IPS DF 4.7 (cell line): ENCODE results near the gene MGAT5.

Source experiments
- DNase-seq: peaks from one replicate; pipeline ENCODE4 v3.0.0-alpha.2; 2013; ENCODE audit warnings: low spot score; ENCODE audit errors: extremely low read depth

MGAT5 gene, protein sequence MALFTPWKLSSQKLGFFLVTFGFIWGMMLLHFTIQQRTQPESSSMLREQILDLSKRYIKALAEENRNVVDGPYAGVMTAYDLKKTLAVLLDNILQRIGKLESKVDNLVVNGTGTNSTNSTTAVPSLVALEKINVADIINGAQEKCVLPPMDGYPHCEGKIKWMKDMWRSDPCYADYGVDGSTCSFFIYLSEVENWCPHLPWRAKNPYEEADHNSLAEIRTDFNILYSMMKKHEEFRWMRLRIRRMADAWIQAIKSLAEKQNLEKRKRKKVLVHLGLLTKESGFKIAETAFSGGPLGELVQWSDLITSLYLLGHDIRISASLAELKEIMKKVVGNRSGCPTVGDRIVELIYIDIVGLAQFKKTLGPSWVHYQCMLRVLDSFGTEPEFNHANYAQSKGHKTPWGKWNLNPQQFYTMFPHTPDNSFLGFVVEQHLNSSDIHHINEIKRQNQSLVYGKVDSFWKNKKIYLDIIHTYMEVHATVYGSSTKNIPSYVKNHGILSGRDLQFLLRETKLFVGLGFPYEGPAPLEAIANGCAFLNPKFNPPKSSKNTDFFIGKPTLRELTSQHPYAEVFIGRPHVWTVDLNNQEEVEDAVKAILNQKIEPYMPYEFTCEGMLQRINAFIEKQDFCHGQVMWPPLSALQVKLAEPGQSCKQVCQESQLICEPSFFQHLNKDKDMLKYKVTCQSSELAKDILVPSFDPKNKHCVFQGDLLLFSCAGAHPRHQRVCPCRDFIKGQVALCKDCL

DNA sequence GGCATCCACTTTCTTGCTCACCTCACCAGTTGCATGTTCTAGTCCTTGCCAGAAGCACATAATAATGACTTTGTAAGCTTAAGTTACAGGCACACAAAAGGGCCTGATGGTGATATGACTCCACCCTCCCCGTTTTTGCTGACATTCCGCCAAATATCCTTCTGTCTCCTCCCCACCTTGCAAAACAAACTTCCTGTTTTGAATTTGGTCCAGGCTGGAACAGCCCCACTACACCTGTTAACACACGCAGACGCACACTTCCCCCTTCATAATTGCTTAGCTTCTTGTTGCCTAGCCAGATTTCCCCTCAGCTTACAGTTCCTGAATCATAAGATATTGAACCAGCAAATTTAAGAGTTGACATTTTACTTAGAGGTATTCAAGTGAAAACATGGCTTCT is at the start of gene MGAT5:
TSS of gene MGAT5 (plus strand) at position 269 of the 400 bp plus-strand sequence. CDS start 332 bp downstream, outside the sequence.
- no peak for DNase-seq

DNA sequence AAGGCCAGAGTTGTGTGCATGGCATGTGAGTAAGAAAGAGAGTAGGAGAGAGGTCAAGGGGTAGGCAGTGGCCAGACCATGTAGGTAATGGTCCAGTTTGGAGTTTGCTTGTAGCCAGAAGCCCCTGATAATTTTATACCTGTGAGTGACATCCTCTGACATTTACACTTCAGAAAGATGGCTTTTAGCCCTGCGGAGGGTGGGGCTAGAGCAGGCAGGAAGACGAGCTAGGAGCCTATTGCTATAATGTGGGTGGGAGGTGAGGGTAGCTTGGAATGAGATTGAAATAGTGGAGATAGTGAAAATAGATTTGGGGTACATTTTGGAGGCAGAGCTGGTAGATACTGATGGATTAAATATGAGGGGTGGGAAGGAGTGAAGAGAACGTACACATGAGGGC is 48.8 kb upstream of the MGAT5 start:
- DNase-seq: no peak

GRCh38 chr2:134206031-134206430 is 47.8 kb upstream of the MGAT5 start:
- no peak for DNase-seq

- no peak for DNase-seq
Observed at GRCh38 chr2:134206573-134206972, 47.3 kb upstream of the MGAT5 start.

DNA sequence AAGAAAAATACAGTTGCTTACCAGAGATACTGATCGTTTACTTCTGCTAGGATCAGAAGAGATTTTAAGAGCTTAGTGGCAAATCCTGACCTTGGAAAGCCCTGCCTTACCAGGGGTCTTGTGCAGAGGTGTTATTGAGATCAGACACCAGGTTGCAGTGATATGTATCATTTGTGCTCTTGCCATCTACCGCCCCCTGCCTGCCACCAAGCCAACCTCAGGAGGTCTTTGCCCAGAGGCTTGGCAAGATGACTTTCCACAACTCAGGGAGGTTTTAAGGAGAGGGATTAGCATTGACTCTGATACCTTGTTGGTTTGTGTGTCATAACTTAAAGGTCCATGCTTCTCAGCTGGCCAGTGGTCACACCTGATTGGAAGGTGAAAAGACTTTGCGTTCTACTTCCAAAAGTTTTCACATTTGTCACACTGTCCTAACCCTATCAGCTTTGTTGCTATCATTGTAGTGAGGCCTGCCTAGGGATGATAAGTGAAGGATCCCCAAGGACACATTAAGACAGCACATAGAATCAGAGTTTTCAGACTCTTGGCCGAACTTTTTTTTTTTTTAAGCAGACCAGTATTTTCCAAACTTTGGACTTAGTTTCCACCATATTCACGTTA is 46.2 kb upstream of the MGAT5 start:
- DNase-seq: no peak

DNA sequence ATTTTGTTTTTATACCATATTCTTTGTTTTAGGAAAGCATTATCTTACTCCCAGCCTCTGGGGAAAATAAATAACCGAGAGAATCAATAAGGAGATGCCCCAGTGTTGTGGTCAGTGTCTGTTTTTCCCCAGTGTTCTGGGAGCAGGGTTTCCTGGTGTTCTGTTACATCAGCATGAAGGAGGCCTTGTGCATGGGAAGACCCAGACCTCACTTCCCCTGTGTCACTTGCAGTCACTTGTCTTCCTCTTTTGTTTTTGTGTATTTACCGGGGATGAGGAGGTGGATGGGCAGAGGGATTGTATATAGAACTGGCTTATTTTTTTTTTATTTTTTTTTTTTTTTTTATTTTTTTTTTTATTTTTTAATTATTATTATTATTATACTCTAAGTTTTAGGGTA is 45.0 kb upstream of the MGAT5 start:
- DNase-seq: no peak

DNA sequence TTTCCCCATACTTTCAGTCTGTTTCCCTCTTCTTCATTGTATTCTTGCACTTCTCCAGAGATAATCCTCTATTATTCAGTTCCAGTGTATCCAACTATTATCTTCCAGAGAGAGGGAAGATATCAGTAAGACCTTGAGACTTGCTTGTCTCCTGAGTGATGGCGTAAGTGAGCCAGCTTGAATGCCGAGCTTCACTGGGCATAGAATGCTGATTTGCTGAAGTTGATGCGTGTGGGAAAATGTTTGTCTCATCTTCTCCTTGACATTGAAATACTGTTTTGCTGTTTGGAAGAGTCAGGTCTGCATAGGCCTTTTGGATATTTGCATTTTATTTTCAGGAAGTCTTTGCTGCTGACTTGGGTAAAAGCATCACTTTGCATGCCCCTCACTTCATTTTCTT is 41.1 kb upstream of the MGAT5 start:
- no peak for DNase-seq

GRCh38 chr2:134216152-134216829 is 37.6 kb upstream of the MGAT5 start:
- DNase-seq: no peak

DNA sequence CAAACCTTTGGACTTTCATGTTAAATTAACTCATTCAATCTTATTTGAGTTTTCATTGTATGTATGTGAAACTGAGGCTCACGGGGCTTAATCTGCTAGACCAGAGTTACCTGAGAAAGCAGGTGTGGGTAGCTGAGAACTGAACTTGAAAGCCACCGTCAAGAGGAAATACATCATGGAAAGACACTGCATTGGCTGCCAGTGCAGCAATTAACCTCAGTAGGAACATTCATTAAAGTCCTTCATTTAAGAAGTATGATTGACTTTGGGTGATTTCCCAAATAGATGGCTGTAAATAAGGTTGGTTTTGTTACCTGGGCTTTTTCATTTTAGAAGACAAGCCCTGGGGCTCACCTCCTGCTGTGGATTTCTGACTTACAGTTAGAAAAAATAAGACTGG is 36.5 kb upstream of the MGAT5 start:
- DNase-seq: no peak

- DNase-seq: no peak
Observed at GRCh38 chr2:134217924-134218323, 35.9 kb upstream of the MGAT5 start.

DNA sequence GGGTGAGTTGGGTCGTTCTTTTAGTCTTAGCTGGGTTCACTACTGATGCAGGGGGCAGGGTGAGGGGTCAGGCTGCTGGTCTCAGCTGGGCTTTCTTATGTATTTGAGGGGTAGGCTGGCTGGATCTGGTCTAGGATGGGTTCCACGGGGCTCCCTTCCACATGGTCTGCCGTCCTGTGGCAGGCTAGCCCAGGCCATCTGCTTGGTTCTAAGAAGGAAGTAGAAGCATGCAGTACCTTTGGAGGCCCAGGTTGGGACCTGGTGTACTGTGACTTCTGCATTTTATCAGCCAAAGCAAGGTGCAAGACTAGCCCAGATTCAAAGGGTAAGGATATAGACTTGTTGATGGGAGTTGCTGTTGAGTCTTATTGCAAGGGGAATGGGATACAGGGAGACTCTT is 35.5 kb upstream of the MGAT5 start:
- no peak for DNase-seq

GRCh38 chr2:134218930-134219658 is 34.8 kb upstream of the MGAT5 start:
- DNase-seq: no peak

DNA sequence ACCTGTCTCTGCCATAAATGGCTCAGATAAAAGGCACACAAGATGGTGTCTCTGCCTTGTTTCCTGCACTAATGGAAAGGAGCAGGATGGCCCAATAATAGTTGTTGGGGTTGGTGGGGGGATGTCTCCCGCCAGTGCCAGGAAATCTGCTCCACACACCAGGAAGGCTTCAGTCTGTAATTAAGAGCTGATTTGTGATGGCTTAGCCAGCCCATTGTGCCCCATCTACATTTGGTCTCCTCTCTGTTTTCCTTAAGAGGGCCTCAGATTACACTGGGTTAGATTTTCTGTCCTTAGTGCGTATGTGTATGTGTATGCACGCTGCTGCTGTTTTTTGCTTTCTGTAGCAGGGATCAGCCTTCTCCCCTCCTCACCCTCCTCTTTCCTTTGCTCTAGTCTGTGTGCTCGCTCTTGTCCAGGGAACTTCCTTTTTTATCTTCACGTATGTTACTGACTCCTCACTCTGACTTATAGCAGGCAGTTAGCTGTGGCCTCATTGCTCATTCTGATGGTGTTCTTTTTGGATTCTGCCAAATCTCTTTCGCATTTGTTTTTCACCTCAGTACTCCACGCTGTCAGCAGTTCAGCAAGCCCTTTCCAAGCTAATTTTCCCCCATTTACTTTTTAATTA is 33.4 kb upstream of the MGAT5 start:
- no peak for DNase-seq

GRCh38 chr2:134224005-134224404 is 29.9 kb upstream of the MGAT5 start:
- no peak for DNase-seq

DNA sequence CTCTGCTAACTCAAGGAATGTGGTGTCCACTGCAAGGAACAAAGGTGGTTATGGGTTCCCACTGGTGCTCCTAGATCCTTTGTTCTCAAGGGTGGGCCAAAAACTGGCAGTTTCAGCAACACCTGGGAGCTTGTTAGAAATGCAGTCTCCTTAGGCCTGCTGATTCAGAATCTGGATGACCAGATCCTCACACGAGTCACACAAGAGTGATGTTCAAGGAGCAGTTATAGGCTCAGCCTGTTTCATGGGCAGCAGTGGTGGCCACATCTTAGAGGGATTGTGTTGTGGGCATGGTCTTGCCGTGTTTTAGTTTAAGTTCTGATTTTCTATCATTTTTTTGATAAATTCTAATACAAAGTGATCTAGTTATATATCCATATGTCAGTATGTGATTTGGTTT is 28.7 kb upstream of the MGAT5 start:
- no peak for DNase-seq

GRCh38 chr2:134225841-134226240 is 28.0 kb upstream of the MGAT5 start:
- DNase-seq: no peak

DNA sequence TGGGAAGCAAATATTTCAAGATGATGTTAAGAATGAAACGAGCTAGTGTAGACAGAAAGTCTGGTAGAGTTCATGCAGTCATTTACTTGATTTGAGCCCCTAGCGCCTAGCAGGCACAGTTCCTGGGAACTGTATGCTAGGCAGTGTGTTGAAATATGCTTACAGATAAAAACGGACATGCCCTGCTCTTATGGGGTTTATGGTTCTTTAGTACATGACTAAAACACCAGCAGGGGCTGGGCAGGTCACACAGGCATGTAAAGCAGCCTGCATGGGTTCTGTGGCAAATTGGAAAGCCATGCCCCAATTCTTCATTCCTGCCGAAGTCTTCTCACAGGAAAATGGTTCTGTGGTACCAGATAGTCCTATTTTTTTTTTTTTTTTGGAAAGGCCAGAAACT is 27.3 kb upstream of the MGAT5 start:
- DNase-seq: no peak

DNA sequence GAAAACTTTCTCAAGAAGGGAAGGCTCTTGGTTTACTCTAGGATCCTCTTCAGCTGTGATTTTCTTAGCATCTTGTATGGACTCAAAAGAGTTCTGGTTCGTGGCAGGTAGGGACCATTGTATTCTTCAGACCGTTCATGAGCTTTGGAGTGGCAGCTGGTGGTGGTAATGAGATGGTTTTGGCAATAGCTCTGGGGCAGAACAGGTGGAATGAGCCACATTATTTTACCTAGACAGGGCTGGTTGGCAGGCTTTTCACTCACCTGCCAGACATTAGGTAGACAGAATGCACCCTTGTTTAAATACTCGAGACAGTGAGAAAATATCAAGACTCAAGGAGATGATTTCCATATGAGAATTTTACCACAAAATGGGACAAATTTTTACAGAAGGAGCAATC is 26.2 kb upstream of the MGAT5 start:
- no peak for DNase-seq

- no peak for DNase-seq
Observed at GRCh38 chr2:134228493-134228903, 25.4 kb upstream of the MGAT5 start.

DNA sequence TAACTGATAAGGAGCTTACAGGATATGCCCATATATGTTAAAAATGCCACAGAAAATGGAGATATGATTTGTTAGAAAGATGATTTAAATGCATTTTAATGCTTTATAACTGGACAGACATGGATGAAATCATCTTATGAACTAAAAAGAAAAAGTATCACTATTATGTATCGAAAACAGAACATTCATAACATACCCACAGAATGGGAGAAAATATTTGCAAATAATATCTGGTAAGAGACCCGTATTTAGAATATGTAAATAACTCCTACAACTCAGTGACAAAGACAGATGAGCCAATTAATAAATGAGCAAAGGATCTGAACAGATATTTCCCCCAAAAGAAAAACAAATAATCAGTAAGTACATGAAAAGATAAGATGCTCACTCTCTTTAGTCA is 24.3 kb upstream of the MGAT5 start:
- no peak for DNase-seq

DNA sequence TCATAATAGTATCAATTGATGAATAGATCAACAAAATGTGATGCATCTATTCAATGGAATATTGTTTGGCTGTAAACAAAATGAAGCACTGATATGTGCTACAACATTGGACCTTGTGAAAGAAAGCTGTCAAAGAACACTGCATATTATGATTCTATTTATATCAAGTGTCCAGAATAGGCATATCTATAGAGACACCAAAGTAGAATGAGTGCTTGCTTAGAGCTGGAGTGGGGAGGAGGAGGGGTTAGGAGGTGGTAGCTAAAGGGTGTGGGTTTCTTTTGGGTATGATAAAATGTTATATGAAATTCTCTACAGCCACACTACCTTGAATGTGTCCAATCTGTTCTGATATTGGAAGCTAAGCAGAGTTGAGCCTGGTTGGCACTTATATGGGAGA is 23.0 kb upstream of the MGAT5 start:
- DNase-seq: no peak
